ENCODE results near the gene RFTN1. TPM values are rescaled to one million over a fixed set of nuclear protein-coding genes. Genes with fewer than 3 reads are reported as not detected.

RFTN1 gene
- total RNA-seq, 4 donors from 2014 or later, result 113 to 137 (median 122) TPM

DNA sequence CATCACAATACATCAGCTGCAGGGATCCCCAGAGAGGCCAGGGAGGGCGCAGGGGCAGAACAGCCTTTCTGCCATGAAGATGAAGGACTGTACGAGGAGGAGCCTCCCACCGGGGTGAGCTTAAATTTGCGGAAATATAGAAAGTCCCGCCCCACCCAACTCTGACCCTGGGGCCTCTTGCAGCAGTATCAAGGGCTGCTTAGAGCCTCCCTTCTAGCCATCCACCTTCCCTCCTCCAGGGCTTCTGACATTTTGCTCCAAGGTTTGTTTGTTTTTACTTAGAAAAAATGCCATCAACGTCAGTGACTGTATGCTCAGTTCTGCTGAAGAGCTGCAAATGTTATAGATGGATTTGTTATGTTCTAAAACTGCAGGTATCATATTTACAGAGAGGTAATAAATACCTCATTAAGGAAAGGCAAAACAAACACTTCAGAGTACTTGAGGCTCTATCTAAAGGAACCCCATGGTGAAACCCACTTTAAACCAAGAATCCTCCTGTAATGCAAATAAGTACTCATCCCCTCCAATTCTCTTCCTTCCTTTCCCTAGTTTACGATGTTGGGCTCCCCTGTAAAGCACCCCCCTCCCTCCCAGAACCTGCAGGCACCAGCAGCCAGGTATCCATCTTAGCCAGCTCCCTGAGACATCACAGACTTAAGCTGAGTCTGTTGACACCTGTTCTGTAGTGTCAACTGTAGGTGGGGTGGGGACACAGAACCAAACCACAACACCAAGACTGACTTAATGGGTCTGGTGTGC lies 30.5 kb downstream of the RFTN1 start:
- H3K4me1 ChIP-seq, result peaks cover 0 to 52% (median 12%) of the 10 kb centered on the region in 4 donors
- no peak for DNase-seq (ENCODE audit: low spot score in 2 of 2)
- 60 to 65% methylated on average over 7 of the region's 7 CpGs for WGBS, 2 donors
- TF ChIP-seq EP300 (IDR thresholded peaks at IDR 0.05) (no peak), POLR2A (IDR thresholded peaks at IDR 0.05) (no peak)
- TF ChIP-seq, protein P1, sequence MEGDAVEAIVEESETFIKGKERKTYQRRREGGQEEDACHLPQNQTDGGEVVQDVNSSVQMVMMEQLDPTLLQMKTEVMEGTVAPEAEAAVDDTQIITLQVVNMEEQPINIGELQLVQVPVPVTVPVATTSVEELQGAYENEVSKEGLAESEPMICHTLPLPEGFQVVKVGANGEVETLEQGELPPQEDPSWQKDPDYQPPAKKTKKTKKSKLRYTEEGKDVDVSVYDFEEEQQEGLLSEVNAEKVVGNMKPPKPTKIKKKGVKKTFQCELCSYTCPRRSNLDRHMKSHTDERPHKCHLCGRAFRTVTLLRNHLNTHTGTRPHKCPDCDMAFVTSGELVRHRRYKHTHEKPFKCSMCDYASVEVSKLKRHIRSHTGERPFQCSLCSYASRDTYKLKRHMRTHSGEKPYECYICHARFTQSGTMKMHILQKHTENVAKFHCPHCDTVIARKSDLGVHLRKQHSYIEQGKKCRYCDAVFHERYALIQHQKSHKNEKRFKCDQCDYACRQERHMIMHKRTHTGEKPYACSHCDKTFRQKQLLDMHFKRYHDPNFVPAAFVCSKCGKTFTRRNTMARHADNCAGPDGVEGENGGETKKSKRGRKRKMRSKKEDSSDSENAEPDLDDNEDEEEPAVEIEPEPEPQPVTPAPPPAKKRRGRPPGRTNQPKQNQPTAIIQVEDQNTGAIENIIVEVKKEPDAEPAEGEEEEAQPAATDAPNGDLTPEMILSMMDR (IDR thresholded peaks at IDR 0.05), result no peak
- no peak overlapping the region for H3K4me3 ChIP-seq
- H3K9me3 ChIP-seq, result no peaks in the 10 kb centered on the region
- H3K27ac ChIP-seq, result peak overlapping the region in 2 of 4 donors; percentile 13 to 55
- H3K27me3 ChIP-seq, result no peaks in the 10 kb centered on the region
- H3K36me3 ChIP-seq, result no peaks in the 10 kb centered on the region

- no peak for DNase-seq (ENCODE audit: low spot score in 2 of 2)
- no peaks in the 10 kb centered on the region for H3K36me3 ChIP-seq
- H3K27ac ChIP-seq, result peak overlapping the region in 1 of 4 donors; percentile 2
- H3K4me1 ChIP-seq, result peaks cover 0 to 52% (median 12%) of the 10 kb centered on the region in 4 donors
- H3K4me3 ChIP-seq, result no peak overlapping the region
- H3K9me3 ChIP-seq, result no peaks in the 10 kb centered on the region
- WGBS, 2 donors, result 75 to 89% methylated on average over 5 of the region's 5 CpGs
- no peaks in the 10 kb centered on the region for H3K27me3 ChIP-seq
- no peak for TF ChIP-seq EP300 (IDR thresholded peaks at IDR 0.05)
- no peak for TF ChIP-seq POLR2A (IDR thresholded peaks at IDR 0.05)
- TF ChIP-seq, protein P1 (IDR thresholded peaks at IDR 0.05), result no peak
These were observed 31.2 kb downstream of the RFTN1 start for GRCh38 chr3:16482194-16482769.

DNA sequence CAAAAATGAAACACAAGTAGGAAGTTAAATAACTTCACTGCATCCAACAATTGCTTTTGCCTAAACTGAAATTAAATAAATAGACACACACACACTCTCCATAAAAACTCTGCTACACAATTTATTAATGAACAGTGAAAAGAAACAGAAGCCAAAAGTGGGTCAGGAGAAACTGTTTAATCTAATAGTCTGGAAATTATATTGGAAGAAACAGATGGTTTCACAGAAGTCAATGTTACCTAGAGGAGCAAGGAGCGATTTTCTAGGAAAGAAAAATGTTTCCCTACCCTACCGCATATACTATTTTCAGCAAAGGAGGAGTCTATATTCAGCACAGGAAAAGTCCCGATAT lies 32.0 kb downstream of the RFTN1 start:
- peaks cover 0 to under 1% (median 0%) of the 10 kb centered on the region in 3 donors for H3K36me3 ChIP-seq
- peaks cover 0 to 46% (median 12%) of the 10 kb centered on the region in 4 donors for H3K4me1 ChIP-seq
- H3K27me3 ChIP-seq, result no peaks in the 10 kb centered on the region
- H3K9me3 ChIP-seq, result no peaks in the 10 kb centered on the region
- peak overlapping the region in 2 of 4 donors; percentile 2 to 50 for H3K27ac ChIP-seq
- no peak for DNase-seq (ENCODE audit: low spot score in 2 of 2)
- H3K4me3 ChIP-seq, result no peak overlapping the region
- TF ChIP-seq POLR2A (IDR thresholded peaks at IDR 0.05) (no peak), EP300 (IDR thresholded peaks at IDR 0.05) (no peak)
- TF ChIP-seq, protein P1 (IDR thresholded peaks at IDR 0.05), result no peak
- 56 to 64% methylated on average over 3 of the region's 3 CpGs for WGBS, 2 donors

DNA sequence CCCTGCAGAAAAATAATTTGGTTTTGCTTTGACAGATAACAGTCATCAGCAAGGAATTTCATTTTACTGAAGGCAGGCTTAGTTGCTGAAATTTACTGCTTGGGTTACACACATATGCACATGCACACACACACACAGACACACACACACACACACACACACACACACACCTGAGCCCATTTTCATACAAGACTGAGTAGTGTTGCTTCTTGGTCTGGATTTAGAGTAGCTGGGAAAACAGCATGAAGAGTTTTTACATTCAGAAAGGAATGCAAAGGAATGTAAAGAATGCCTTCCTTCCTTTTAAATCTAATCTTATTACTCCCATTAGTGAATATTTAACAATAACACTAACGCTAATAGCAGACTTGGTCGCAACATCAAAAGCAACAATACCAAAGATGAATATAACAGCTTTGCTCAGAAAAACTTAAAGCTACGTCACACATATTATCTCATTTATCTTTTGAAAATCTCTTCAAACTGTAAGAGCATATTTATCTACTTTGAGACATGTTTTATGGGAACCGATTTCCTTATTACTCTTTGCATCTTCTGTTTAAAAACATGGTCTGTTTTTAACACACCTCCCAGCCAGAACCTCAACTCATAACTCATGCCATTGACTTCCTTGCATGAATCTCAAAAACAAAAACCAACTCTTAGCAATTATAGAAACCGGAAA lies 32.5 kb downstream of the RFTN1 start:
- WGBS, 2 donors, result 41% methylated on average over 5 of the region's 5 CpGs
- no peak for DNase-seq (ENCODE audit: low spot score in 2 of 2)
- H3K4me1 ChIP-seq, result peaks cover 0 to 45% (median 12%) of the 10 kb centered on the region in 4 donors

More for the DNA sequence above, 32.5 kb downstream of the RFTN1 start:
- Histone ChIP-seq H3K27ac (peak overlapping the region in 1 of 4 donors; percentile 50), H3K36me3 (peaks cover 0 to 6% (median 0%) of the 10 kb centered on the region in 3 donors), H3K27me3 (no peaks in the 10 kb centered on the region), H3K4me3 (no peak overlapping the region), H3K9me3 (no peaks in the 10 kb centered on the region)
- TF ChIP-seq, protein P1 (IDR thresholded peaks at IDR 0.05), result no peak
- TF ChIP-seq POLR2A (IDR thresholded peaks at IDR 0.05), result no peak
- no peak for TF ChIP-seq EP300 (IDR thresholded peaks at IDR 0.05)

Measured in tibial nerve (tissue), 4 donors.